Neuronal stem cell (in vitro differentiated cells): ENCODE measurements around the gene NLRP5. TPM values are rescaled to one million over a fixed set of nuclear protein-coding genes. Genes with fewer than 3 reads are reported as not detected.
A peak's percentile ranks its signal among the peaks of the same experiment; 100 is the strongest.

Experiments used
- DNase-seq: peaks from one replicate; pipeline ENCODE4 v3.0.0-alpha.2; 2013; ENCODE audit warnings: low spot score
- H2AFZ ChIP-seq: one replicate; pipeline ENCODE4 v1.6.1; 2013; ENCODE audit warnings: mild to moderate bottlenecking, low read length, inconsistent platforms
- H2AK5ac ChIP-seq: 2 replicates; pipeline ENCODE4 v1.6.1; 2013; ENCODE audit warnings: low read depth, mild to moderate bottlenecking, inconsistent platforms, low read length, moderate library complexity, mixed read lengths
- H2BK120ac ChIP-seq: 2 replicates; pipeline ENCODE4 v1.6.1; 2013; ENCODE audit warnings: low read depth, mild to moderate bottlenecking, inconsistent platforms, low read length, moderate library complexity, mixed read lengths
- H2BK12ac ChIP-seq: one replicate; pipeline ENCODE4 v1.6.1; 2013; ENCODE audit warnings: low read length, inconsistent platforms
- H2BK15ac ChIP-seq: 2 replicates; pipeline ENCODE4 v1.6.1; 2013; ENCODE audit warnings: mild to moderate bottlenecking, low read length, inconsistent platforms, mixed read lengths
- H2BK5ac ChIP-seq: one replicate; pipeline ENCODE4 v1.6.1; 2013; ENCODE audit warnings: inconsistent platforms, mild to moderate bottlenecking, low read length, moderate library complexity
- H3K14ac ChIP-seq: one replicate; pipeline ENCODE4 v1.6.1; 2013; ENCODE audit warnings: low read length, inconsistent platforms
- H3K18ac ChIP-seq: 2 replicates; pipeline ENCODE4 v1.6.1; 2013; ENCODE audit warnings: low read length, inconsistent platforms
- H3K23ac ChIP-seq: 2 replicates; pipeline ENCODE4 v1.6.1; 2013; ENCODE audit warnings: low read depth, mild to moderate bottlenecking, mixed read lengths, low read length, inconsistent platforms; ENCODE audit not compliant: poor library complexity
- H3K27ac ChIP-seq: replicated peaks from 3 replicates; pipeline ENCODE4 v1.5.1; 2013; ENCODE audit warnings: low read length, inconsistent platforms
- H3K27me3 ChIP-seq, 3 experiments: 2 replicates each; pipeline ENCODE4 v1.6.1; 2013; ENCODE audit warnings: low read length in 3 of 3, mild to moderate bottlenecking in 2 of 3, inconsistent platforms in 1 of 3, low read depth in 1 of 3, mixed read lengths in 1 of 3, moderate library complexity in 1 of 3; ENCODE audit not compliant: control insufficient read depth in 3 of 3, insufficient read depth in 3 of 3
- H3K36me3 ChIP-seq, 2 donors: replicated peaks in 1 of 2; 2 replicates each; pipeline ENCODE4 v1.6.1; 2013; ENCODE audit warnings: low read length in 2 of 2; ENCODE audit not compliant: control insufficient read depth in 2 of 2, insufficient read depth in 2 of 2
- H3K4ac ChIP-seq: 2 replicates; pipeline ENCODE4 v1.6.1; 2013; ENCODE audit warnings: inconsistent platforms, mild to moderate bottlenecking, low read length, moderate library complexity
- H3K4me1 ChIP-seq, 2 donors: 1 replicate in 1 of 2; 2 replicates in 1 of 2; pipeline ENCODE4 v1.6.1; 2013; ENCODE audit warnings: low read length in 2 of 2, low read depth in 1 of 2; ENCODE audit not compliant: control insufficient read depth in 2 of 2, insufficient read depth in 1 of 2
- H3K4me2 ChIP-seq: one replicate; pipeline ENCODE4 v1.6.1; 2013; ENCODE audit warnings: mild to moderate bottlenecking, low read length, inconsistent platforms; ENCODE audit not compliant: insufficient read depth, poor library complexity, severe bottlenecking
- H3K4me3 ChIP-seq, 2 donors: 2 replicates each; pipeline ENCODE4 v1.5.1; 2013; ENCODE audit warnings: low read length in 2 of 2, mild to moderate bottlenecking in 2 of 2, inconsistent platforms in 1 of 2, moderate library complexity in 1 of 2
- H3K79me1 ChIP-seq: one replicate; pipeline ENCODE4 v1.6.1; 2013; ENCODE audit warnings: low read depth, mild to moderate bottlenecking, inconsistent platforms, low read length, moderate library complexity
- H3K9ac ChIP-seq: one replicate; pipeline ENCODE4 v1.6.1; 2013; ENCODE audit warnings: mild to moderate bottlenecking, low read depth, low read length, inconsistent platforms; ENCODE audit not compliant: poor library complexity
- H3K9me3 ChIP-seq, 2 donors: replicated peaks in 1 of 2; 2 replicates each; pipeline versions ENCODE3 to v1.6.1; 2013; ENCODE audit warnings: low read length in 2 of 2, mild to moderate bottlenecking in 2 of 2, inconsistent platforms in 1 of 2, low read depth in 1 of 2, mixed read lengths in 1 of 2, moderate library complexity in 1 of 2; ENCODE audit not compliant: control insufficient read depth in 2 of 2, insufficient read depth in 1 of 2
- H4K8ac ChIP-seq: one replicate; pipeline ENCODE4 v1.6.1; 2013; ENCODE audit warnings: low read depth, mild to moderate bottlenecking, inconsistent platforms, low read length, moderate library complexity
- H4K91ac ChIP-seq: one replicate; pipeline ENCODE4 v1.6.1; 2013; ENCODE audit warnings: low read length, low read depth, mild to moderate bottlenecking, inconsistent platforms; ENCODE audit not compliant: poor library complexity
- WGBS, 2 donors: extraction: QIAGEN DNeasy Blood & Tissue Kit; methylation state at CpG; one replicate each; pipeline ENCODE4 v1.1.7; 2013; ENCODE audit warnings: missing lambda C conversion rate in 2 of 2, mixed read lengths in 1 of 2; ENCODE audit not compliant: insufficient read length in 2 of 2, insufficient replicate concordance in 1 of 2; ENCODE audit errors: extremely low coverage in 2 of 2; 5-methylcytosine and 5-hydroxymethylcytosine counted together
- small RNA-seq: library from polyadenylated mRNA; stranded (forward); fragments of <200 nt; extraction: miRNeasy Mini kit (QIAGEN cat#:217004); gene quantifications from one replicate; pipeline ENCODE3, GENCODE V24; 2013; ENCODE audit not compliant: insufficient read depth

The NLRP5 gene

DNA sequence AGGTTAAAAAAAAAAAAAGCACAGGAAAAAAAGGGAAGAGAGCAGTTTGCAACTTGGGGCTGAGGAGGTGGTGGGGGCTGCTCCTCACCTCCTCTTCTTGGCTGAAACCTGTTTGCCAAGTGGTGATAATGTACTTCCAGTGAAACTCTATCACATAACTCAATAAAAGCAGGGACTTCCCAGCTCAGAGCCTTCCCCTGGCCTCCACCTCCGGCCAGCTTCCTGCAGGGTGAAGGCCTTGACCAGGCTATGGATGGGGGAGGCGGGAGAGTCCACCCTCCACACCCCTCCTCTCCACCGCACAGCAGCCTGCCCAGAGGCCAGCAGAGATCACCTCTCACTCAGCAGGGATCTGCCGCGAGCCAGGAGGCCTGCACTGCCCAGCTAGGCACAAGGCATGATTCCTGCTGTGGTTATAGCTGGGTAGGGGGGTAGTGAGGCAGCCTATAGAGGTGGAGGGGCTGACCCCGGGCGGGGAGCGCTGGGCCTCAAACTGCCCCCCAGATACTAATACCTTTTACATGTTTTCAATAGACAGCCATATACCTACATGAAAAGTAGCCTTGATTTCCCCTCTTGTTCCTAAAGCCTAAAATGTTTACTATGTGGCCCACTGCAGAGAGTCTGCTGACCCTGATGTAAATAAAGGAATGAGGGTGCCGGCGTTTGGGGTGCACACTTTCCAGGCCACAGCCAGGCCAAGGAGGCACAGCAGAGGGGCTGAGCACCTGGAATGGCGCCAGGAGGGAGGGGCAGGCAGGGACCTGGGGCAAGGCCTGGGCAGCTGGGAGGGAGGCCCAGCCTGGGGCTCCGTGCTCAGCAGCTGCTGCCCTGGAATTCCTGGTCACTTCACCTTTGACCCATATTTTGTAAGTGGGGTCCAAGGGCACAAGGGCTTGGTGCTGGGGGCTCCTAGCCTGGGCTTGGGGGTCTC lies 124.2 kb downstream of the NLRP5 start:
- Histone ChIP-seq H2BK120ac (no peak overlapping the region), H3K14ac (no peak overlapping the region), H2BK12ac (no peak overlapping the region), H3K27ac (peak overlapping the region; percentile 88), H2BK5ac (peak overlapping the region; percentile 88), H2BK15ac (peak overlapping the region; percentile 97), H3K9ac (no peak overlapping the region), H4K8ac (no peak overlapping the region), H2AK5ac (peak overlapping the region; percentile 97), H3K4me1 (peaks cover 26 to 44% of the 10 kb centered on the region in 2 donors), H3K18ac (peak overlapping the region; percentile 86), H3K23ac (no peak overlapping the region), H3K4ac (no peak overlapping the region), H4K91ac (no peak overlapping the region), H3K9me3 (no peaks in the 10 kb centered on the region), H3K4me2 (peak overlapping the region; percentile 48), H3K36me3 (peaks cover 4 to 25% of the 10 kb centered on the region in 2 donors), H3K79me1 (peaks cover 33% of the 10 kb centered on the region), H3K4me3 (no peak overlapping the region), H3K27me3 (no peaks in the 10 kb centered on the region), H2AFZ (no peak overlapping the region)
- no CpG with 5 or more reads among the region's 12 CpGs for WGBS, 2 donors
- no peak for DNase-seq

Small RNA genes lying within 50 kb of the gene (small RNA-seq; reads per million reads assigned to genes)
- gene RF00019: not detected
